GM12872 (cell line): Measurements from ENCODE around the gene PTGS2.

Experiments
- TF ChIP-seq, protein P1 (sequence below): IDR thresholded peaks from 3 replicates; pipeline ENCODE4 v1.5.1; 2011; ENCODE audit warnings: low read depth, mild to moderate bottlenecking, low read length, moderate library complexity; ENCODE audit not compliant: insufficient read depth

PTGS2 gene

DNA sequence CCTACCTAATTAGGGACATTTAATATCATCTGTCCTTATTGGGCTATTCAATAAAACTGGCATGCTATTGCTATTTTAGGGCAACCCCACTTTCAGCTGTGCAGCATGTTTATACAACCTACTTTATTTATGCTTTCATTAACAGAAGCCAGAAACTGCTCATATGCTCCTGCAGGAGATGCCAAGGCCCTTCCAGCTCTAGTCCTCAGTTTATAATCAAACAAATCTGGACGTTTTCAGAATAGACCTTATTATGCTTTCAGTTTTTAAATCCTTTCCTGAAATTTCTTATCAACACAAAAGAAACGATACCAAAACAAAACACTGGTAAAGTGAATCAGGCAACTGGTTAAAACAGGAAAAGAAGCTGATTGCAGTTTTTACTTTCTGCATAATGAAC is 53.2 kb downstream of the PTGS2 start:
- TF ChIP-seq, protein P1, sequence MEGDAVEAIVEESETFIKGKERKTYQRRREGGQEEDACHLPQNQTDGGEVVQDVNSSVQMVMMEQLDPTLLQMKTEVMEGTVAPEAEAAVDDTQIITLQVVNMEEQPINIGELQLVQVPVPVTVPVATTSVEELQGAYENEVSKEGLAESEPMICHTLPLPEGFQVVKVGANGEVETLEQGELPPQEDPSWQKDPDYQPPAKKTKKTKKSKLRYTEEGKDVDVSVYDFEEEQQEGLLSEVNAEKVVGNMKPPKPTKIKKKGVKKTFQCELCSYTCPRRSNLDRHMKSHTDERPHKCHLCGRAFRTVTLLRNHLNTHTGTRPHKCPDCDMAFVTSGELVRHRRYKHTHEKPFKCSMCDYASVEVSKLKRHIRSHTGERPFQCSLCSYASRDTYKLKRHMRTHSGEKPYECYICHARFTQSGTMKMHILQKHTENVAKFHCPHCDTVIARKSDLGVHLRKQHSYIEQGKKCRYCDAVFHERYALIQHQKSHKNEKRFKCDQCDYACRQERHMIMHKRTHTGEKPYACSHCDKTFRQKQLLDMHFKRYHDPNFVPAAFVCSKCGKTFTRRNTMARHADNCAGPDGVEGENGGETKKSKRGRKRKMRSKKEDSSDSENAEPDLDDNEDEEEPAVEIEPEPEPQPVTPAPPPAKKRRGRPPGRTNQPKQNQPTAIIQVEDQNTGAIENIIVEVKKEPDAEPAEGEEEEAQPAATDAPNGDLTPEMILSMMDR, result no peak

DNA sequence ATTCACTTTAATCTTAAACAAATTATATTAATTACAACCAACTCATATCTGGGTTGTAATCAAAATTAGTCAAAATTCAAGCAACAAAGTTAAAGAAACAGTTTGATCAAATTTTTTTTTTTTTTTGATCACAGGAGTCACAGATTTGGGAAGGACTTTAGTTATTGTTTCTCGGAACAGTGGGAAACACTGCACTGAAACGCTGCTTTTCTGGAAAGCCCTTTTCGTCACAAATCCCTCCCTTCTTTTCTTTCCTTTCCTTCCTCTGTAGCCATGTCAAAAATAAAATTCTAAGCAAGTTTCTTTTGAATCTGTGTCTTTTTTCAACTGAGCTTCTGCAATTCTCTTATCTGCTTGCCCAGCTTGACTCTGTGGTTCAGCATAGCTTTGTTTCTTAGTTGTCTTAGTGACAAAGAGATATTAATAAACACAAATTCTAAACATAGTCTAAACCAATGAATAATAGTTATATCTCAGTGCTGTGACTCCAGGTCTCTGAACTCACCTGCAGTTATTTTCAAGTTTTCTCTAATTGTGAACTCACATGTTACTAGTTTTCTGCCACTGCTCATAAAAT is 53.8 kb downstream of the PTGS2 start:
- TF ChIP-seq, protein P1, result no peak

DNA sequence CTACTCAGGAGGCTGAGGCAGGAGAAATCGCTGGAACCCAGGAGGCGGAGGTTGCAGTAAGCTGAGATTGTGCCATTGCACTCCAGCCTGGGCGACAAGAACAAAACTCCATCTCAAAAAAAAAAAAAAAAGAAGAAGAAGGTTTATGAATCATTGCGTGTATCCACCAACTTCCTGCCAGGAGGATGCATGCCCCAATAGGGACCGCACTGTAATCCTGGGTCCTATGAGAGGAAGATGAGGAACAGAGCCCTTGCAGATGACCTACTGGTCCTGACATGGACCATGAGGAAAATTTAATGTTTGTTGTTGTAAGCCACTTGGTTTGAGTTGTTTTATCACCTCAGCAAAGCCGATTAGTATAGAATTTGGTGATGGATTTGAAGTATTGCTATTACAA is 56.7 kb downstream of the PTGS2 start:
- TF ChIP-seq, protein P1, result no peak
